Measurements from ENCODE around the gene PLSCR4.

- TF ChIP-seq POLR2AphosphoS5 (IDR thresholded peaks at IDR 0.05) = peak in 1 of 3 donors; percentile 38
- TF ChIP-seq POLR2A (IDR thresholded peaks at IDR 0.05) = no peak
Observed at GRCh38 chr3:146163584-146163983, 87.3 kb downstream of the PLSCR4 start.

Measured in transverse colon (tissue), 3 donors.